NCI-H524 (cell line): ENCODE data around the gene DDX46.
"Not testable (repeated sequence)": the region's sequence is repeated elsewhere in the genome, so short reads cannot be mapped to it uniquely, and the experiment has no call there.

ENCODE experiments used
- DNase-seq, 2 experiments: peaks; one replicate each; lab custom pipeline; 2025; lab: John Stamatoyannopoulos, UW

The DDX46 gene

GRCh38 chr5:134758504-134759341 is at the start of gene DDX46:
TSS of gene DDX46 (plus strand) at chr5:134758779. CDS start at chr5:134758939, 160 bp downstream.
- DNase-seq, result peak; percentile 86 to 91

DNA sequence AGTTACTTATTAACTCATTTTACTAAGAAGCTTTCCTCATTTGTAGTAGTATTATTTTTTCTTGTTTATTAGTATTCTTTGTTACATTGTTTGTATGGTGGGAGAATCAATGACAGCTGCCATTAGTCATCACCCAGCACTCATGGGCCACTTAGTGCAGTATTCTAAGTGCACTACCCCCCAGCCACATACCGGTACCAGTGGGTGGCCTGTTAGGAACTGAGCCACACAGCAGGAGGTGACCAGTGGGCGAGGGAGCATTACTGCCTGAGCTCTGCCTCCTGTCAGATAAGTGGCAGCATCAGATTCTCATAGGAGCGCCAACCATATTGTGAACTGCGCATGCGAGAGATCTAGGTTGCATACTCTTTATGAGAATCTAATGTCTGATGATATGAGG is 44.5 kb upstream of the DDX46 start:
- peak in 1 of 2 experiments; percentile 3 for DNase-seq

- DNase-seq, result no peak
These were observed 44.0 kb upstream of the DDX46 start for GRCh38 chr5:134714541-134714940.

GRCh38 chr5:134715466-134715865 is 43.1 kb upstream of the DDX46 start:
- DNase-seq, result not testable (repeated sequence)

GRCh38 chr5:134724872-134725271 is 33.7 kb upstream of the DDX46 start:
- no peak for DNase-seq

- no peak for DNase-seq
These were observed 25.8 kb upstream of the DDX46 start for GRCh38 chr5:134732819-134733218.

GRCh38 chr5:134735243-134735642 is 23.3 kb upstream of the DDX46 start:
- DNase-seq, result no peak

GRCh38 chr5:134736173-134736812 is 22.3 kb upstream of the DDX46 start:
- no peak for DNase-seq

DNA sequence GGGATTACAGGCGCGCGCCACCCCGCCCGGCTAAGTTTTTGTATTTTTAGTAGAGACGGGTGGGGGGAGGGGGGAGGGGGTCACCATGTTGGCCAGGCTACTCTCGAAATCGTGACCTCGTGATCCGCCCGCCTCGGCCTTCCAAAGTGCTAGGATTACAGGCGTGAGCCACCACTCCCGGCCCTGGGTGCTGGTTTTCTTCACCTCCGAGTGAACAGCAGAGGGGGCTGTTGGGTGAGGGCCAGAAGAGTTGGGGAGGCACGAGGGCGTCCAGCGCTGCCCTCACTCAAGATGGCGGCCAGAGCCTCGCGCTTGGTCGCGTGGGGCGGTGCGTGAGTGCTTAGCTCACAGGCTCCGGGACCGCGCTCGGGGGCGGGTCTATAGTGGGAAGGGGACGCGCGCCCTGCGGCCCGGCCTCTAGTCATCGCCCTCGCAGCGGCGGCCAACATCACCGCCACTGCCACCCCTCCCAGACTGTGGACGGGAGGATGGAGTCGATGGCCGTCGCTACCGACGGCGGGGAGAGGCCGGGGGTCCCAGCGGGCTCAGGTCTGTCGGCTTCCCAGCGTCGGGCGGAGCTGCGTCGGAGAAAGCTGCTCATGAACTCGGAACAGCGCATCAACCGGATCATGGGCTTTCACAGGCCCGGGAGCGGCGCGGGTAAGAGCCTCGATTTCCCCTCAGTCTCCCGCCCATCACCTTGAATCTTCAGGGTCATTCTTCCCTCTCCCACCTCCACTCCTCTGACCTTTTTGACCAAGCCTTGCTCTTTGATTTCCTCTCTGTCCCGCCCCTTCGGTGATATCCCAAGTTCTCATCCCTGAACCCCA is 20.2 kb upstream of the DDX46 start, which contains the start of gene CAMLG:
Gene CAMLG (plus strand): TSS at position 416 of the 830 bp plus-strand sequence. CDS start 73 bp downstream, at position 489.
- DNase-seq, result peak; percentile 96

- peak; percentile 44 to 74 for DNase-seq
These were observed 19.5 kb upstream of the DDX46 start for GRCh38 chr5:134738963-134739661.

- no peak for DNase-seq
These were observed 17.5 kb upstream of the DDX46 start for GRCh38 chr5:134741052-134741451.

DNA sequence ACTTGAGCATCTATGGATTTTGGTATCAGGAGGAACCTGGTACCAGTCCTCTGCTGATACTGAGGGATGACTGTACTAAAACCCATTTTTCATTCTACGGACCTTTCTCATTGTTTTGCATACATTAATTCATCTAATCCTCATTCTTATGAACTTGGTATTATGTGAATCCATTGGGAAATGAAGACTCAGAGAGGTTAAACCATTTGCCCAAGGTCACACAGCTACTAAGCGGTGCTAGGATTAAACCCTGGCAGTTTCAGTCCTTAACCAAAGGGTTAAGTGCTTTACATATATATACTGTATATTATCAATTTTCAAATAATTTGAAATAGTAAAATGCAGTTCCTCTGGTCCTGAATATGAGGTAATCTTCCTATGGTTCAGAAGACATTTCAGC is 16.4 kb upstream of the DDX46 start:
- no peak for DNase-seq

- DNase-seq, result no peak
These were observed 9.2 kb upstream of the DDX46 start for GRCh38 chr5:134749415-134749814.

- DNase-seq, result no peak
These were observed 439 bp upstream of the DDX46 start for GRCh38 chr5:134758176-134758503.

- not testable (repeated sequence) for DNase-seq
These were observed 9.1 kb downstream of the DDX46 start for GRCh38 chr5:134767528-134768291.

DNA sequence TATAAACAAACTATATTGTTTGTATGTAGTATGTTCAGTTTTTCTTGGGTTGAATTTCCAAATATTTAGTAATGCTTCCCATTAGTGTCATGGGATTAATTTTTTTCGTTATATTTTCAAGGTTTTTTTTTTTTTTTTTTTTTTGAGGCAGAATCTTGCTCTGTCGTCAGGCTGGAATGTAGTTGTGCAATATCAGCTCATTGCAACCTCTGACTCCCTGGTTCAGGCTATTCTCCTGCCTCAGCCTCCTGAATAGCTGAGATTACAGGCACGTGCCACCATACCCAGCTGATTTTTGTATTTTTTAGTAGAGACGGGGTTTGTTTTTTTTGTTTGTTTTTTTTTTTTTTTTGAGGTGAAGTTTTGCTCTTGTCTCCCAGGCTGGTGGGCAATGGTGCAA is 10.6 kb downstream of the DDX46 start:
- no peak for DNase-seq

DNA sequence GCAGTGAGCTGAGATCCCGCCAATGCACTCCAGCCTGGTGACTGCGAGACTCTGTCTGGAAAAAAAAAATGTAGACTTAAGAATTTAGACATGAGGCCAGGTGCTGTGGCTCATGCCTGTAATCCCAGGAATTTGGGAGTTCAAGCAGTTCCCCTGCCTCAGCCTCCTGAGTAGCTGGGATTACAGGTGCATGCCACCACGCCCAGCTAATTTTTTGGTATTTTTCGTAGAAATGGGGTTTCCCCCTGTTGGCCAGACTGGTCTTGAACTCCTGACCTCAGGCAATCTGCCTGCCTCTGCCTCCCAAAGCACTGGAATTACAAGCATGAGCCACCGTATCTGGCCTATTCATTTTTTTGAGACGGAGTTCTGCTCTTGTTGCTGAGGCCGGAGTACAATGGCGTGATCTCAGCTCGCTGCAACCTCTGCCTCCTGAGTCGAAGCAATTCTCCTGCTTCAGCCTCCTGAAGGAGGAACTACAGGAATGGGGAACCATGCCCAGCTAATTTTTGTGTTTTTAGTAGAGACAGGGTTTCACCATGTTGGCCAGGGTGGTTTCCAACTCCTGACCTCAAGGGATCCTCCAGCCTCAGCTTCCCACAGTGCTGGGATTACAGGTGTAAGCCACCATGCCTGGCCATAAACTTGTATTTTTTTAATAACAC is 14.0 kb downstream of the DDX46 start:
- no peak for DNase-seq

DNA sequence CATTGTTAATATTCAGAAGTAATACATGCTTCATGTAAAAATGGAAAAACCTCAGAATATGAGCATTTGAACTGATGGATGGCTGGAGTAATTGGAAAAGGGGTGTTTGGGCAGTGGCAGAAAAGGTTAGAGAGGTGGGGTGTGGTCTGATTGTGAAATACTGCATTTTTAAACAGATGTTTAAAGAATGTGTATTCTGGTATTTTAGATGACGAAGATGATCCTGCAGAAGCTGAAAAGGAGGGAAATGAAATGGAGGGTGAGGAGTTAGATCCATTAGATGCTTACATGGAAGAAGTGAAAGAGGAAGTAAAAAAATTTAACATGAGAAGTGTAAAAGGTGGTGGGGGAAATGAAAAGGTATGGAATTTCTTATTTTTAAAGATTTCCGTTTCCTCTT is 18.8 kb downstream of the DDX46 start:
- no peak for DNase-seq

- DNase-seq, result no peak
These were observed 25.8 kb downstream of the DDX46 start for GRCh38 chr5:134784241-134784920.
